ENCODE data around the gene GHRL. TPM values are rescaled to one million over a fixed set of nuclear protein-coding genes. Genes with fewer than 3 reads are reported as not detected.

GHRL gene
- total and polyA plus RNA-seq, 9 donors = 0.39 to 3.7 (median 0.76) TPM

DNA sequence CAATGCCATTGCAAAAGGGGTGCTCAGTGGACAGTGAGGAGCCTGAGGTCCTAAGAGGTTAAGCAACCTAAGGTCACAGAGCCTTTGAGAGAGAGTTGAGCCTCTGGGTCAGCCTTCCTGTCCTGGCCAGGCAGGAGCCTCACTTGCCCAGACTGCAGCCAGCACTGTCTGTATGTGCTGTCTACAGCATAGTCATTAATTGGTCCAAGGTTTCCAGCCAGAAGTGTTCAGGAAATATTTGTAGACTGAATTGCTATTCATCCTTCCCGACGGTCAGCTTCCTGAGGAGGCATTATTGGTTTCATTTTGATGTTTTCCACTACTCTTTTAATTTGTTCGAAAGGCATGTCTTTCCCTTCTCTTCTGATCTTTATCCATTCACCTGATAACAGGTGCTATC lies 20.1 kb upstream of the GHRL start:
- DNase-seq = no peak
- no CpG with 5 or more reads among the region's 3 CpGs for WGBS (ENCODE audit: insufficient coverage)
- no peak overlapping the region for H3K4me3 ChIP-seq (ENCODE audit: low read length)
- no peaks in the 10 kb centered on the region for H3K4me1 ChIP-seq (ENCODE audit: control insufficient read depth, insufficient read depth, low read length)
- H3K27ac ChIP-seq (ENCODE audit: low read length) = no peak overlapping the region
- H3K36me3 ChIP-seq (ENCODE audit: control insufficient read depth, insufficient read depth, low read length) = peaks cover 75% of the 10 kb centered on the region
- no peaks in the 10 kb centered on the region for H3K9me3 ChIP-seq (replicated peaks; ENCODE audit: control insufficient read depth, low read depth, low read length)
- no peaks in the 10 kb centered on the region for H3K27me3 ChIP-seq (ENCODE audit: control insufficient read depth, insufficient read depth, low read length)

DNA sequence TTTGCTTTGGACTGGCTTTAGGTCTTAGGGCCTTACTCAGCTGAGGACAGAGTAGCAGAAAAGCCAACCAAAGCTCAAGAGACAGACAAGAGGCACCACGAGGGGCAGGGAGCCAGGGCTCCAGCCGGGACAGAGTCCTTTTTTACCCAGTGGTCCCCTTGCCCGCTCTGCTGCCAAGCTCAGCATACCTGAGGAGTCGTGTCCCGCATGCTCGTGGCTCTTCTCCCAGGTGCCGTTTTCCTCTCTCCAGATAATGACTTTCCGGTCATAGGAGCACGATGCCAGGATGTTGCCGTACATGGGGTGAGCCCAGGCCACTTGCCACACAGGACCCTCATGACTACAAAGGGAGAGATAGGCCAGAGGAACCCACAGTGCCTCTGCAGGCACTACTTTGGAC lies 19.6 kb upstream of the GHRL start:
- Histone ChIP-seq H3K27ac (ENCODE audit: low read length) (no peak overlapping the region), H3K4me1 (ENCODE audit: control insufficient read depth, insufficient read depth, low read length) (no peaks in the 10 kb centered on the region), H3K9me3 (replicated peaks; ENCODE audit: control insufficient read depth, low read depth, low read length) (no peaks in the 10 kb centered on the region), H3K27me3 (ENCODE audit: control insufficient read depth, insufficient read depth, low read length) (no peaks in the 10 kb centered on the region), H3K4me3 (ENCODE audit: low read length) (no peak overlapping the region), H3K36me3 (ENCODE audit: control insufficient read depth, insufficient read depth, low read length) (peaks cover 73% of the 10 kb centered on the region)
- DNase-seq = no peak
- 90% methylated on average over 10 of the region's 10 CpGs for WGBS (ENCODE audit: insufficient coverage)

DNA sequence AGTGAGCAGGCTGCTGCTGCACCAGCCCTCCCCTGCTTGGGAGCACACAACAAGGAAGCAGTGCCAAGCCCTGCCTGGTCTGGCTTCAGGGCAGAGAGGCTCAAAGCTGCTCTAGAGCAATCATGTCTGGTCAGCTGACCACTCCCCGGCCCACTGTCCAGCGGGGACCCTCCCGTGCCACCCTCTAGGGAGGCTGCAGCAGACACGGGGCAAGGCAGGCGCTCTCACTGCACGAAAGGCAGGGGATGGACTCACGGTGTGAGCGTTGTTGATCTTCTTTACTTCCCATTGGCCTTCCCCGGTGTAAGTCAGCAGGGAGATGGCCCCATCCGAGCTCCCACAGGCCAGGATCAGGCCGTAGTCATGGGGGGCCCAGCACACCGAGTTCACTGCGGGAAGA lies 19.0 kb upstream of the GHRL start:
- Histone ChIP-seq H3K9me3 (replicated peaks; ENCODE audit: control insufficient read depth, low read depth, low read length) (no peaks in the 10 kb centered on the region), H3K4me3 (ENCODE audit: low read length) (no peak overlapping the region), H3K4me1 (ENCODE audit: control insufficient read depth, insufficient read depth, low read length) (no peaks in the 10 kb centered on the region), H3K36me3 (ENCODE audit: control insufficient read depth, insufficient read depth, low read length) (peaks cover 73% of the 10 kb centered on the region), H3K27me3 (ENCODE audit: control insufficient read depth, insufficient read depth, low read length) (no peaks in the 10 kb centered on the region), H3K27ac (ENCODE audit: low read length) (no peak overlapping the region)
- no peak for DNase-seq
- WGBS (ENCODE audit: insufficient coverage) = 88% methylated on average over 8 of the region's 13 CpGs

DNA sequence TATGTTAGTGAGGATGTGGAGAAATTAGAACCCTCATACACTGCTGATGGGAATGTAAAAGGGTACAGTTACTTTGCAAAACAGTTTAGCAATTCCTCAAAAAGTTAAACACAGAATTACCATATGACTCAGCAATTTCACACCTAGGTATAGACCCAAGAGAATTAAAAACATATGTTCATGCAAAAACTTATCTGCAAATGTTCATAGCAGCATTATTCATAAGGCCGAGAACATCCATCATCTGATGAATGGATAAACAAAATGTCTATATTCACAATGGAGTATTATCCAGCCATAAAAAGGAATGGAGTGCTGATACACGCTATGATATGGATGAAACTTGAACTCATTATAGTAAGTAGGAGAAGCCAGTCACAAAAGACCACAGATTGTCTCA lies 17.8 kb upstream of the GHRL start:
- H3K36me3 ChIP-seq (ENCODE audit: control insufficient read depth, insufficient read depth, low read length) = peaks cover 74% of the 10 kb centered on the region
- DNase-seq = no peak
- H3K4me1 ChIP-seq (ENCODE audit: control insufficient read depth, insufficient read depth, low read length) = no peaks in the 10 kb centered on the region
- no peak overlapping the region for H3K27ac ChIP-seq (ENCODE audit: low read length)
- no peak overlapping the region for H3K4me3 ChIP-seq (ENCODE audit: low read length)
- H3K9me3 ChIP-seq (replicated peaks; ENCODE audit: control insufficient read depth, low read depth, low read length) = no peaks in the 10 kb centered on the region
- H3K27me3 ChIP-seq (ENCODE audit: control insufficient read depth, insufficient read depth, low read length) = no peaks in the 10 kb centered on the region
- no CpG with 5 or more reads among the region's 2 CpGs for WGBS (ENCODE audit: insufficient coverage)

DNA sequence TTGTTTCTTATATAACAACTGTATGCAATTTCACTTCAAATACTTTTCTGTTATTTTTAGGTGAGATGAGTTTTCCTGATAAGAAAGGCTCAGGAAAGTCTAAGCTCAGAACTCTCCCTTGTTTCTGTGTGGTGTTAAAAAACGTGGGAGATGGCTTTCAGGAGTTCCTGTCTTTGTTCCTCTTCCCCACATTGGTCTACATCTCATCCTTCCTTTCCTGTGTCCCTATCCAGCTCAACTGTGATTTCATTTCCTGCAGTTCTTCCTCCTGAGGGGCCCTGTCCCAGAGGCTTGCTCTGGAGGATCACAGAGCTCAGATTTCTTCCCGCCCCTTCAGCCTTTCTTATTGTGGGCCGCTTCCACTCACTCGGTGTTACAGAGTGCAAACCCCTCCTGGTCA lies 17.0 kb upstream of the GHRL start:
- WGBS (ENCODE audit: insufficient coverage) = 45% methylated on average over 3 of the region's 4 CpGs
- Histone ChIP-seq H3K4me1 (ENCODE audit: control insufficient read depth, insufficient read depth, low read length) (no peaks in the 10 kb centered on the region), H3K27ac (ENCODE audit: low read length) (no peak overlapping the region), H3K4me3 (ENCODE audit: low read length) (no peak overlapping the region), H3K9me3 (replicated peaks; ENCODE audit: control insufficient read depth, low read depth, low read length) (no peaks in the 10 kb centered on the region), H3K36me3 (ENCODE audit: control insufficient read depth, insufficient read depth, low read length) (peaks cover 75% of the 10 kb centered on the region), H3K27me3 (ENCODE audit: control insufficient read depth, insufficient read depth, low read length) (no peaks in the 10 kb centered on the region)
- DNase-seq = no peak

DNA sequence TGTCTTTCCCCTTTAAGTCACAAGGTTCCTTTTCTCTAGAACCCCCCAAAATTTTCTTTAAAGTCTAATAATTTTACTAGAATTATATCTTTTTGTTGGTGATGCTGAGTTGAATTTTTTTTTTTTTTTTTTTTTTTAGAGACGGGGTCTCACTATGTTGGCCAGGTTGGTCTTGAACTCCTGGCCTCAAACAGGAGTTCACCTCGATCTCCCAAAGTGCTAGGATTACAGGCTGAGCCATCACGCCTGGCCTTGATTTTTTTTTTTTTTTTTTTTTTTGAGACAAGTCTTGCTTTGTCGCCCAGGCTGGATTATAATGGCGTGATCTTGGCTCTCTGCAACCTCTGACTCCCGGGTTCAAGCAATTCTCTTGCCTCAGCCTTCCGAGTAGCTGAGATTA lies 15.9 kb upstream of the GHRL start:
- Histone ChIP-seq H3K9me3 (replicated peaks; ENCODE audit: control insufficient read depth, low read depth, low read length) (no peaks in the 10 kb centered on the region), H3K36me3 (ENCODE audit: control insufficient read depth, insufficient read depth, low read length) (peaks cover 76% of the 10 kb centered on the region), H3K27ac (ENCODE audit: low read length) (no peak overlapping the region), H3K4me1 (ENCODE audit: control insufficient read depth, insufficient read depth, low read length) (no peaks in the 10 kb centered on the region), H3K27me3 (ENCODE audit: control insufficient read depth, insufficient read depth, low read length) (no peaks in the 10 kb centered on the region), H3K4me3 (ENCODE audit: low read length) (no peak overlapping the region)
- WGBS (ENCODE audit: insufficient coverage) = 93% methylated on average over 6 of the region's 7 CpGs
- DNase-seq = no peak

DNA sequence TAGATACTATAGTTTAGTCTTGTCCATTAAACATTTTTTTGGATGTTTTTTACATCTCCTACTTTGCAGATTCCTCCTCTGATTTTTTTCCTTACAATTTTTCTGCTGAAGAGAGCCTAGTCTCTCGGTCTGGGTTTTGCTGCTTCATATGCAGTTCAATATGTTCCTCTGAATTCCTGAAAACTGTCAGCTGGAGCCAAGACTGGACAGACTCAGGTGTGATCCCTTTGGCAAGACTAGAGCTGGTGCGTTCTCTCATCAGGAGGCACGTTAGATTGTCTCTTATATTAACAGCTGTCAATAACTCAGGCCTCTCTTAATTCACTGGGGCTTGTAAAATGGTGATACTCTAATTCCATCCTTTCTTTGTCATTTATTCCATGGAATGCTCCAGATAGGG lies 13.4 kb upstream of the GHRL start:
- no peaks in the 10 kb centered on the region for H3K4me1 ChIP-seq (ENCODE audit: control insufficient read depth, insufficient read depth, low read length)
- DNase-seq = no peak
- H3K36me3 ChIP-seq (ENCODE audit: control insufficient read depth, insufficient read depth, low read length) = peaks cover 70% of the 10 kb centered on the region
- no peaks in the 10 kb centered on the region for H3K27me3 ChIP-seq (ENCODE audit: control insufficient read depth, insufficient read depth, low read length)
- no peak overlapping the region for H3K4me3 ChIP-seq (ENCODE audit: low read length)
- no peaks in the 10 kb centered on the region for H3K9me3 ChIP-seq (replicated peaks; ENCODE audit: control insufficient read depth, low read depth, low read length)
- no peak overlapping the region for H3K27ac ChIP-seq (ENCODE audit: low read length)
- WGBS (ENCODE audit: insufficient coverage) = 100% methylated on average over 1 of the region's 3 CpGs

DNA sequence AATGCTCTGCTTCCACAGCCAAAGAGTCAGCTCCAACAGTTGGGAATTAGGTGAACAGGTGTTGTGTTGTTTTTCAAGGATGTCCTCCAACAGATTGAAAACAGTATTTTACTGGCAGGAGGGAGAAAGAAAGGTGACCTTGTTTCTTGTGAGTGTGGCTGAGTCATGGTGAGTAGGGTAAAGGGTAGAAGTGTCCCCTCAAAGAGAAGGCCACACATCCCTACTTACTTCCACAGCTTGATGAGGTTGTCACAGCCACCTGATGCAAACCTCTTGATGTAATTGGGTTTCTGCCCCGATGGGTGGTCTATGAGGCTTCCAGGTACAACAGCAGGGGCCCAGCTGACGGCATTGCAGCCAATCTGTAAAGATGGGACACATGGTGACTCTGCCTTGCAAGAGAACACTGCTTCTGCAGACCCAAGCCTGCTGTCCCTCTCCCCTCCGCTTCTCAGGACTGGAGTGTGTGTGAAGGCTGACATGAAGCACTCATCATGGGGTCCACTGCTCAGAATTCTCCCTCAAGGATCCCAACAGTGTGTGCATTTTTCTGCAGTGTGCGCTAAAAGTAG lies 12.7 kb upstream of the GHRL start:
- Histone ChIP-seq H3K36me3 (ENCODE audit: control insufficient read depth, insufficient read depth, low read length) (peaks cover 72% of the 10 kb centered on the region), H3K27me3 (ENCODE audit: control insufficient read depth, insufficient read depth, low read length) (no peaks in the 10 kb centered on the region), H3K9me3 (replicated peaks; ENCODE audit: control insufficient read depth, low read depth, low read length) (no peaks in the 10 kb centered on the region), H3K4me1 (ENCODE audit: control insufficient read depth, insufficient read depth, low read length) (no peaks in the 10 kb centered on the region), H3K27ac (ENCODE audit: low read length) (no peak overlapping the region), H3K4me3 (ENCODE audit: low read length) (no peak overlapping the region)
- 89% methylated on average over 2 of the region's 4 CpGs for WGBS (ENCODE audit: insufficient coverage)
- DNase-seq = no peak

DNA sequence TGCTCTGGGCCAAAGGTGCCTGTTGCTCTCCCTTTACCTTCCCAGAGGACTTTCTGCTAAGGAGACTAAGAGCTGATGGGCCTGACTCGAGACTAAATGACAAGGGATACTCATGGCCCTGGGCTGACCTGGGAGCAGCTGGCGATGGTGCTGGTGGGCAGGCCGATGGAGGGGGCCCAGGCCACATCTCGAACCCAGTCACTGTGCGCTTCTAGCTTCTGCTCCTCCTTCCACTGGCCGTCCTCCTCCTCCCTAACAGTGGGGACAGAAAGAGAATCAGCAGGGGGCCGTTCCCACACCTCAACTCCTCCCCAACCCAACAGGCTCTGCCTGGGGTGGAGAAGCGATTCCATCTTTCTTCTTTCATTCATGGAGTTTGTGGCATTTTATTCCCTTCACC lies 12.2 kb upstream of the GHRL start:
- Histone ChIP-seq H3K27ac (ENCODE audit: low read length) (no peak overlapping the region), H3K9me3 (replicated peaks; ENCODE audit: control insufficient read depth, low read depth, low read length) (no peaks in the 10 kb centered on the region), H3K27me3 (ENCODE audit: control insufficient read depth, insufficient read depth, low read length) (no peaks in the 10 kb centered on the region), H3K4me3 (ENCODE audit: low read length) (no peak overlapping the region), H3K36me3 (ENCODE audit: control insufficient read depth, insufficient read depth, low read length) (peaks cover 77% of the 10 kb centered on the region), H3K4me1 (ENCODE audit: control insufficient read depth, insufficient read depth, low read length) (no peaks in the 10 kb centered on the region)
- DNase-seq = no peak
- WGBS (ENCODE audit: insufficient coverage) = 94% methylated on average over 2 of the region's 8 CpGs

DNA sequence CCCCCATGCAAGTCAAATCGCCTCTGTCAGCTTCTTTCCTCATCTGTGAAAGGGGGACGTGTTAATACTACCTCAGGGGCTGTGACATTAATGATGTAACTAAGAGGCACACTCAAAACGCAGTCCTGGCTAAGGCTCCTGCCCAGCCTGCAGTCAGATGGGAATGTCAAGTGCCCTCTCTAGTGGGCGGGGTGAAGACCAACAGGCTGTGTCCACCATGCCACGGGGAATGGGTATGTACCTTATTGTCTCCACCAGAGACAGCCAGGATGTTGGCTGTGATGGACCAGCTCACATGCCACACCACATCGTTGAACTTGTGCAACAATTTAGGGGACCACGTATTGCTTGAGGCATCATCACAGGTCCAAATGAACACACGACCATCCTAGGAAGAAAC lies 11.0 kb upstream of the GHRL start:
- Histone ChIP-seq H3K27me3 (ENCODE audit: control insufficient read depth, insufficient read depth, low read length) (no peaks in the 10 kb centered on the region), H3K4me3 (ENCODE audit: low read length) (no peak overlapping the region), H3K36me3 (ENCODE audit: control insufficient read depth, insufficient read depth, low read length) (peaks cover 71% of the 10 kb centered on the region), H3K27ac (ENCODE audit: low read length) (no peak overlapping the region), H3K9me3 (replicated peaks; ENCODE audit: control insufficient read depth, low read depth, low read length) (no peaks in the 10 kb centered on the region), H3K4me1 (ENCODE audit: control insufficient read depth, insufficient read depth, low read length) (no peaks in the 10 kb centered on the region)
- WGBS (ENCODE audit: insufficient coverage) = 90% methylated on average over 7 of the region's 8 CpGs
- no peak for DNase-seq

DNA sequence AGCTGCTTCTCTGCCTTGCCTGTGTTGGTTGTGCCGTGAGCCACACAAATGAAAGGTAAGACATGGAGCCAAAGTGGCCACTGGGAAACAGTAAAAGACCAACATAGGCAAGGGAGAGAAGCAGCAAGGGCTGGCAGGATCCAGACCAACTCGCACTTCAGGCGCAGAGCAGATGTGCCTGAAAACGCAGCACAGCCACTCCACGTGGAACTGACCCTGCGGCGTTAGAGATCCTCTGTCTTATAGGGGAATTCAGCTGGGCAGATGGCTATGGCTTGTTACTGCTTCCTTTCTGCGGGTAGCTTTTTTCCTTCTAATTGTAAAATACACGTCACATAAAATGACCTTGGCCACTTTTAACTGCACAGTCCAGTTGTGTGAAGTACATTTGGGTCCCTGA lies 10.4 kb upstream of the GHRL start:
- peaks cover 70% of the 10 kb centered on the region for H3K36me3 ChIP-seq (ENCODE audit: control insufficient read depth, insufficient read depth, low read length)
- no peaks in the 10 kb centered on the region for H3K9me3 ChIP-seq (replicated peaks; ENCODE audit: control insufficient read depth, low read depth, low read length)
- H3K4me1 ChIP-seq (ENCODE audit: control insufficient read depth, insufficient read depth, low read length) = no peaks in the 10 kb centered on the region
- no peak overlapping the region for H3K27ac ChIP-seq (ENCODE audit: low read length)
- 97% methylated on average over 5 of the region's 9 CpGs for WGBS (ENCODE audit: insufficient coverage)
- H3K4me3 ChIP-seq (ENCODE audit: low read length) = no peak overlapping the region
- no peak for DNase-seq
- no peaks in the 10 kb centered on the region for H3K27me3 ChIP-seq (ENCODE audit: control insufficient read depth, insufficient read depth, low read length)
